ENCODE results near the gene C19orf12.

The C19orf12 gene

GRCh38 chr19:29752450-29753025 lies 37.5 kb upstream of the C19orf12 start:
- TF ChIP-seq MYC (IDR thresholded peaks at IDR 0.05; ENCODE audit: low read depth, low read length) (no peak), POLR2A (IDR thresholded peaks at IDR 0.05; ENCODE audit: extremely low read depth, insufficient read length) (no peak)
- TF ChIP-seq, protein P1, sequence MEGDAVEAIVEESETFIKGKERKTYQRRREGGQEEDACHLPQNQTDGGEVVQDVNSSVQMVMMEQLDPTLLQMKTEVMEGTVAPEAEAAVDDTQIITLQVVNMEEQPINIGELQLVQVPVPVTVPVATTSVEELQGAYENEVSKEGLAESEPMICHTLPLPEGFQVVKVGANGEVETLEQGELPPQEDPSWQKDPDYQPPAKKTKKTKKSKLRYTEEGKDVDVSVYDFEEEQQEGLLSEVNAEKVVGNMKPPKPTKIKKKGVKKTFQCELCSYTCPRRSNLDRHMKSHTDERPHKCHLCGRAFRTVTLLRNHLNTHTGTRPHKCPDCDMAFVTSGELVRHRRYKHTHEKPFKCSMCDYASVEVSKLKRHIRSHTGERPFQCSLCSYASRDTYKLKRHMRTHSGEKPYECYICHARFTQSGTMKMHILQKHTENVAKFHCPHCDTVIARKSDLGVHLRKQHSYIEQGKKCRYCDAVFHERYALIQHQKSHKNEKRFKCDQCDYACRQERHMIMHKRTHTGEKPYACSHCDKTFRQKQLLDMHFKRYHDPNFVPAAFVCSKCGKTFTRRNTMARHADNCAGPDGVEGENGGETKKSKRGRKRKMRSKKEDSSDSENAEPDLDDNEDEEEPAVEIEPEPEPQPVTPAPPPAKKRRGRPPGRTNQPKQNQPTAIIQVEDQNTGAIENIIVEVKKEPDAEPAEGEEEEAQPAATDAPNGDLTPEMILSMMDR (IDR thresholded peaks at IDR 0.05; ENCODE audit: low read depth, low read length), result no peak
- TF ChIP-seq, protein P2, sequence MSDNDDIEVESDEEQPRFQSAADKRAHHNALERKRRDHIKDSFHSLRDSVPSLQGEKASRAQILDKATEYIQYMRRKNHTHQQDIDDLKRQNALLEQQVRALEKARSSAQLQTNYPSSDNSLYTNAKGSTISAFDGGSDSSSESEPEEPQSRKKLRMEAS (IDR thresholded peaks at IDR 0.05; ENCODE audit: low read depth, low read length), result no peak
- no peak for DNase-seq (ENCODE audit: low read depth)
- no peak overlapping the region for H3K4me3 ChIP-seq (ENCODE audit: low read depth, low read length)

DNA sequence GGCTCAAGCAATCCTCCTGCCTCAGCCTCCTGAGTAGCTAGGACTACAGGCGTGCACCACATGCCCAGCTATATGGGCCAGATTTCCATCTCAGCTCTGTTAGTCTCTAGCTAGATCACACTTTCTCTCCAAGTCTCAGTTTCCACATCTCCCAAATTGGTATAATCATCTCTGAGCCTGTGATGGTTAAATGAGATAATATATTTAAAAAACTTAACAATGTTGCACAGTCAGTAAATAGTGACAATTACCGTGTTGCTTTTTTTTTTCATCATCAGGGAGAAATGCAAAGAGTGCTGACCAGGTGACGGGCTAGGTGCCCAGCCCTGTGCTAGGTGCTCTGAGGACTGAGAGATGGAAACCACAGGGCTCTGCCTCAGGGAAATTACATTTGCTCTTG lies 36.9 kb upstream of the C19orf12 start:
- no peak for DNase-seq (ENCODE audit: low read depth)
- no peak overlapping the region for H3K4me3 ChIP-seq (ENCODE audit: low read depth, low read length)
- TF ChIP-seq POLR2A (IDR thresholded peaks at IDR 0.05; ENCODE audit: extremely low read depth, insufficient read length) (no peak), MYC (IDR thresholded peaks at IDR 0.05; ENCODE audit: low read depth, low read length) (no peak)
- TF ChIP-seq, protein P1 (IDR thresholded peaks at IDR 0.05; ENCODE audit: low read depth, low read length), result no peak
- TF ChIP-seq, protein P2 (IDR thresholded peaks at IDR 0.05; ENCODE audit: low read depth, low read length), result no peak

DNA sequence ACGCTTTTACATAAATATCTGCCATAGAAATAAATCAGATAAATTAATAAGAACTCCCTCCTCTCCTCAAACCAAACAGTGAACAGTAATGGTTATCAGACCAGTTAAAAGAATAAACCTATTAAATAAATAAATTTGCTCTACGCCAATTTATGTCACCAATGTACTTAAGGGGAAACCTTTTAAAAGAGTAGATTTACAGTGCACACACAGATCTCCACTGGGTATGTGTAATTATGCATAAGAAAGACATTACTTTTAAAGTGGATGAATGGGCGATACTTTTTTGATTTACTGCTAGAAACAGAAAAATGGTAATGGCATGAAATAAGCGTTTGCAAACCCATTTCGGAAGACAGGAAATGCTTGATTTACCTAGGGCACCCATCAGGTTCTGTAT lies 34.9 kb upstream of the C19orf12 start:
- TF ChIP-seq, protein P1 (IDR thresholded peaks at IDR 0.05; ENCODE audit: low read depth, low read length), result no peak
- TF ChIP-seq, protein P2 (IDR thresholded peaks at IDR 0.05; ENCODE audit: low read depth, low read length), result no peak
- TF ChIP-seq POLR2A (IDR thresholded peaks at IDR 0.05; ENCODE audit: extremely low read depth, insufficient read length) (no peak), MYC (IDR thresholded peaks at IDR 0.05; ENCODE audit: low read depth, low read length) (no peak)

DNA sequence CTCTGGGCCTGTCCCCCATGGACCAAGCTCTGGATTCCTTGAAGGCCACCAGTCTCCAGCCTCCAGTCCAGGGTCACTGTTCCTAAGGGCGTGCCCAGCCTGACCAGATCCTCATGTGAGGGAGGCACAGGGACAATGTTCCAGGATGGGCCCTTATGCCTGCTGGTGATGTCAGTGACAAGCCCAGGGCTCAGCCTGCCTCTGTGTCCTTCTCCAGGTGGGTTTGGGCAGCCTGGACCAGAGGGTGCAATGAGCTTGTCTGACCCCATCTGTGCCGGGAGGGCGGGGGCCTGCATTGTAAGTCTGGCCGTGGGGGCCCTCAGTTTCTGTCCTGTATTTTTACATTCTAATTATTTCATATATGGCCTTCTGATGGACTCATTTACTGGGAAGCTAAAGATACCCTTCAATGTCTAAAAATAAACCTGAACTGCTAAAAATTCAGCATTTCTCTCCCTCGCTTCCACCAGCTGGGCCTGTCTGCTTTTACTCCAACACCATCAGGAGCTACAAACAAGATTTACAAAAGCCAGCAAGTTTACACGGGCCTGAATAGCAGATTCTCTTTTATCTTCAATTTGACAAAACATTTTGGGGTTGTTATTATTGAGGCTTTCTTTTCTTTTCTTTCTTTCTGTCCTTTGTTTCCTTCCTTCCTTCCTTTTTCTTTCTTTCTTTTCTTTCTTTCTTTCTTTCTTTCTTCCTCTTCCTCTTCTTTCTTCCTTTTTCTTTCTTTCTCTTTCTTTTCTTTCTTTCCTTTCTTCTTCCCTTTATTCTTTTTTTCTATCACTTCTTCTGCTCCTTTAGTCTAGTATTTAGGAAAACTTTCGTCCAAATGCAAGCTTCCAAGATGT lies 34.2 kb upstream of the C19orf12 start:
- H3K4me3 ChIP-seq (ENCODE audit: low read depth, low read length), result no peak overlapping the region
- TF ChIP-seq MYC (IDR thresholded peaks at IDR 0.05; ENCODE audit: low read depth, low read length) (no peak), POLR2A (IDR thresholded peaks at IDR 0.05; ENCODE audit: extremely low read depth, insufficient read length) (no peak)
- TF ChIP-seq, protein P2 (IDR thresholded peaks at IDR 0.05; ENCODE audit: low read depth, low read length), result no peak
- TF ChIP-seq, protein P1 (IDR thresholded peaks at IDR 0.05; ENCODE audit: low read depth, low read length), result no peak
- DNase-seq (ENCODE audit: low read depth), result no peak

More for the DNA sequence above, 34.9 kb upstream of the C19orf12 start:
- H3K4me3 ChIP-seq (ENCODE audit: low read depth, low read length), result no peak overlapping the region
- no peak for DNase-seq (ENCODE audit: low read depth)

DNA sequence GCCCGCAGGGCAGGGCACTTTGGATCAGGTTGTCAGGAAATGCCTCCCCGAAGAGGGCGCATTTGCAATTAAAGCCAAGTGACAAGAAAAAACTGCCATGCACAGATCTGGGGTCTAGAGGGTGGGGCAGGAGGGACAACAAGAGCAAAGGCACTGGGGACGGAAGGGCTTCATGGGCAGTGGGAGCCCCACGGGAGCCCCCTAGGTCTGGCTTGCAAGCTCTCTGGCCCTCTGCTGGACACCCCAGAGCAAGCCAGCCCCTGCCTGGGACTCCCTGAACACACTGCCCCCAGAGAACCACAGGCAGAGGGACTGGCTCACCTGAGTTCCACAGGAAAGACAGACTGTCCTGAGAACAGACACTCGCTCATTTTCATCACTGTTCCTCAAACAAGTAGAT lies 30.2 kb upstream of the C19orf12 start:
- peak; percentile 8 for DNase-seq (ENCODE audit: low read depth)
- H3K4me3 ChIP-seq (ENCODE audit: low read depth, low read length), result no peak overlapping the region
- no peak for TF ChIP-seq POLR2A (IDR thresholded peaks at IDR 0.05; ENCODE audit: extremely low read depth, insufficient read length)
- TF ChIP-seq, protein P1 (IDR thresholded peaks at IDR 0.05; ENCODE audit: low read depth, low read length), result peak; percentile 23

Measured in NB4 (cell line).